HG03039 (cell line): ENCODE results near the gene MAGEC2.

ENCODE experiments used
- ATAC-seq: cut with Tn5 transposase; IDR thresholded peaks from one replicate; pipeline ENCODE4 v1.9.1; 2021; ENCODE audit warnings: mild to moderate bottlenecking, moderate library complexity; ENCODE audit not compliant: unreplicated experiment

MAGEC2 gene

GRCh38 chrX:142204522-142205433 lies at the start of gene MAGEC2:
MAGEC2 (minus strand) TSS chrX:142205290; CDS start chrX:142203987, 1,303 bp downstream.
- no peak for ATAC-seq

- ATAC-seq, result no peak
Measured at GRCh38 chrX:142251680-142252079, 46.6 kb upstream of the MAGEC2 start.

DNA sequence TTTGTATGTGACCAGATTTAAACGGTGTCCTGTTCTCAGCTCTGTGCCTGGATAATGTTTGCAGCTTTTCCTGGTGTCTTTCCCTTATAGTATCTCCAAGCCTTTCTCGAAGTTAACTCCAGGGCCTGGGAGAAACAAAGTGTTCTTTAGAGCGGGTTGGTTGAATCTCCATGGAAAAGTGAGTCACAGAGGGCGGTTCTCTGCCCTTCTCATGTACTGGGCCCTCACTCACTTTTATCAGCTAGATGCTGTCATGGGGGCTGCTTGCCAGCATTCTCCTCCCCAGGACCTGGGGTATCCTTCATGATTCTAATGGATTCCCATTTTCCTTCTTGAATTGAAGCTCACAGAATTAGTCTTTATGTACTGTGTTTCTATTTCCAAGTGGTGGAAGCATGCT lies 46.1 kb upstream of the MAGEC2 start:
- no peak for ATAC-seq

GRCh38 chrX:142250502-142250901 lies 45.4 kb upstream of the MAGEC2 start:
- ATAC-seq, result no peak

GRCh38 chrX:142249721-142250120 lies 44.6 kb upstream of the MAGEC2 start:
- ATAC-seq, result no peak

- no peak for ATAC-seq
Measured at GRCh38 chrX:142244568-142244967, 39.5 kb upstream of the MAGEC2 start.

GRCh38 chrX:142238536-142238935 lies 33.4 kb upstream of the MAGEC2 start:
- no peak for ATAC-seq

DNA sequence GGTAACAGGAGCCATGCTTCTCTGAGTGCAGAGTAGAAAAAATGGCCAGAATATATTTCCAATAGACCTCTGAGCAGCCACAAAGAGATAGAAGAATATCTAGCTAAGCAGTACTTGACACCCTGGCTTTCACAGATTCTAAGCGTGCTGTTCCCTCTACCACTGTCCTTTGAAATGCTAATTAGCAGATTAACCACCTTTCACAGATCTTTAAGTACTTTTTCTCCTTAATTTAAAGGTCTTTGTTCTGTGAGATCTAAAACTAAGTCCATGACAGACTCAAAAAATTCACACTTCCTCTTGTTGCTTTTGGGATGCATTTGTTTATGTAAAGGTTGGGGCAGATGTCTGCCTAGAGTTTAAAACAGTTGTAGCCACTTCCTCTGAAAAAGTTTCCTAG lies 28.3 kb upstream of the MAGEC2 start:
- ATAC-seq, result no peak

GRCh38 chrX:142214081-142214480 lies 9.0 kb upstream of the MAGEC2 start:
- no peak for ATAC-seq

DNA sequence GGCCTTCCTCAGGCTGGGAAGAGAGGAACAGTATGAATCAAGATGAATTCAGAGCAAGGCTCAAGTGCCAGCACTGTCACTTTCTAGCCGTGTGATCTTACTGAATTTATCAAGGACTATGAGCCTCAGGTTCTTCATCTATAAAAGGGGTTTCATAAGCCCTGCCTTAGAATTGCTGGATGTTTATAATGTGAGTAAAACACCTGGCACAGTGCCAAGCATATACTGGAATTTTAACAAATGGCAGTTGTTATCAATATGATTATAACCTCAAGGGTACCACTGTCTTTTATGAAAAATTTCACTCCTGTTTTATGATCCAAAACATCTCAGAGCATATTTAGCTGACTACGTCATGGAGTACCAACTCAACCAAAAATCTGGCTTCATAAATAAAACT lies 4.0 kb downstream of the MAGEC2 start:
- no peak for ATAC-seq

GRCh38 chrX:142186103-142186502 lies 19.0 kb downstream of the MAGEC2 start:
- ATAC-seq, result no peak

GRCh38 chrX:142184756-142185602 lies 20.1 kb downstream of the MAGEC2 start:
- ATAC-seq, result no peak

- ATAC-seq, result no peak
Measured at GRCh38 chrX:142156567-142156966, 48.5 kb downstream of the MAGEC2 start.
